Measurements from ENCODE around the gene ZNF710. TPM values are rescaled to one million over a fixed set of nuclear protein-coding genes. Genes with fewer than 3 reads are reported as not detected.

The ZNF710 gene
- total and polyA plus RNA-seq, 8 donors: 7.9 to 35.3 (median 16.1) TPM

DNA sequence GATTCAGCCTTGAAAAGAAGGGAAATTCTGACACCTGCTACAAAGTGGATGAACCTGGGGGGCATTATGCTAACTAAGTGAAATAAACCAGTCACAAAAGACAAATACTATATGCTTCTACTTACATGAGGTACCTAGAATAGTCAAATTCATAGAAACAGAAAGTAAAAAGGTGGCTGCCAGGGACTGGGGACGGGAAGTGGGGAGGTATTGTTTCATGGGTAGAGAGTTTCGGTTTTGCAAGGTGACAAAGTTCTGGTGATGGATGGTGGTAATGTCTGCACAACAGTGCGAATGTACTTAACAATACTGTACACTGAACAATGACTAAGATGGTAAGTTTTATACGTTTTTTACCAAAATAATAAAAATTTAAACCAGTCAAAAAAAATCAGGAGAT is 96.4 kb downstream of the ZNF710 start:
- no peak overlapping the region for H3K4me3 ChIP-seq
- peaks cover 42 to 90% (median 66%) of the 10 kb centered on the region in 4 donors for H3K4me1 ChIP-seq
- H3K36me3 ChIP-seq: no peaks in the 10 kb centered on the region
- 21 to 36% (median 31%) methylated on average over 4 of the region's 4 CpGs for WGBS, 5 donors
- H3K27ac ChIP-seq: peak overlapping the region in 4 of 5 donors; percentile 96 to 98 (median 97)
- TF ChIP-seq, protein P1, sequence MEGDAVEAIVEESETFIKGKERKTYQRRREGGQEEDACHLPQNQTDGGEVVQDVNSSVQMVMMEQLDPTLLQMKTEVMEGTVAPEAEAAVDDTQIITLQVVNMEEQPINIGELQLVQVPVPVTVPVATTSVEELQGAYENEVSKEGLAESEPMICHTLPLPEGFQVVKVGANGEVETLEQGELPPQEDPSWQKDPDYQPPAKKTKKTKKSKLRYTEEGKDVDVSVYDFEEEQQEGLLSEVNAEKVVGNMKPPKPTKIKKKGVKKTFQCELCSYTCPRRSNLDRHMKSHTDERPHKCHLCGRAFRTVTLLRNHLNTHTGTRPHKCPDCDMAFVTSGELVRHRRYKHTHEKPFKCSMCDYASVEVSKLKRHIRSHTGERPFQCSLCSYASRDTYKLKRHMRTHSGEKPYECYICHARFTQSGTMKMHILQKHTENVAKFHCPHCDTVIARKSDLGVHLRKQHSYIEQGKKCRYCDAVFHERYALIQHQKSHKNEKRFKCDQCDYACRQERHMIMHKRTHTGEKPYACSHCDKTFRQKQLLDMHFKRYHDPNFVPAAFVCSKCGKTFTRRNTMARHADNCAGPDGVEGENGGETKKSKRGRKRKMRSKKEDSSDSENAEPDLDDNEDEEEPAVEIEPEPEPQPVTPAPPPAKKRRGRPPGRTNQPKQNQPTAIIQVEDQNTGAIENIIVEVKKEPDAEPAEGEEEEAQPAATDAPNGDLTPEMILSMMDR (IDR thresholded peaks at IDR 0.05): no peak
- TF ChIP-seq EP300 (IDR thresholded peaks at IDR 0.05): no peak
- TF ChIP-seq POLR2AphosphoS5 (IDR thresholded peaks at IDR 0.05): peak in 2 of 3 donors; percentile 11 to 19
- intact Hi-C loops (cut with DNase I; ENCODE audit: low total_unique reads): no loop called here
- no peaks in the 10 kb centered on the region for H3K9me3 ChIP-seq
- peak in 1 of 2 donors; percentile 68 for DNase-seq
- no peaks in the 10 kb centered on the region for H3K27me3 ChIP-seq

DNA sequence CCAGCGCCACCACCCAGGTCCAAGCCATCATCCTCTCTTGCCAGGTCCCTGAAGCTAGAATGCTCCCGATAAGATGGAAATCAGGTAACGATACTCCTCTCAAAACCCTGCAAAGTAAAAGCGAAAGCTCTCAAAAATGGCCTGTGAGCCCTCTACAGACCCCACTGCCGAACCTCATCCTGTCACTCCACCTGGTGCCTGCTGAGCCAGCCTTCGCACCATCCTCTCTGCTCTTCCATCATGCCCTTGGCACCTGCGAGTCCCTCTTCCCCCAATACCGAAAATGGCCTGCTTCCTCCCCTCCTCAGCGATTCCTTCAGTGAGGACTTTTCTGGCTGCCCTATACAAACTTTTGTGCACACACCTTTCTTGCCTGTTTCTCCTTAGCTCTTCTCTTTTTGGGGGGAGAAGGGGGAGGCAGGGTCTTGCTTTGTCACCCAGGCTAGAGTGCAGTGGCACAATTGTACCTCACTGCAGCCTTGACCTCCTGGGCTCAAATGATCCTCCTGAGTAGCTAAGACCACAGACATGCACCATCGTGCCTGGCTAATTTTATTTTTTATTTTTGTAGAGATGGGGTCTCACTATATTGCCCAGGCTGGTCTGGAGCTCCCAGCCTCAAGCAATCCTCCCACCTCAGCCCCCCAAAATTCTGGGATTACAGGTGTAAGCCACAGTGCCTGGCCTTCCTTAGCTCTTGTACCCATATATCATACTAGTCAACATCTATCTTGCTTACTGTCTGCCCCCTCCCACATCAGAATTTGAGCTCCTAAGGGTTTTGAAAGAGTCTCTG is 98.1 kb downstream of the ZNF710 start:
- Histone ChIP-seq H3K27me3 (no peaks in the 10 kb centered on the region), H3K36me3 (no peaks in the 10 kb centered on the region), H3K27ac (peak overlapping the region; percentile 33 to 98 (median 96)), H3K9me3 (no peaks in the 10 kb centered on the region), H3K4me1 (peaks cover 55 to 89% (median 73%) of the 10 kb centered on the region in 4 donors), H3K4me3 (peak overlapping the region in 1 of 4 donors; percentile 1)
- WGBS, 5 donors: 75 to 83% (median 80%) methylated on average over 10 of the region's 10 CpGs
- no peak for DNase-seq
- TF ChIP-seq EP300 (IDR thresholded peaks at IDR 0.05): no peak
- intact Hi-C loops (cut with DNase I; ENCODE audit: low total_unique reads): no loop called here

DNA sequence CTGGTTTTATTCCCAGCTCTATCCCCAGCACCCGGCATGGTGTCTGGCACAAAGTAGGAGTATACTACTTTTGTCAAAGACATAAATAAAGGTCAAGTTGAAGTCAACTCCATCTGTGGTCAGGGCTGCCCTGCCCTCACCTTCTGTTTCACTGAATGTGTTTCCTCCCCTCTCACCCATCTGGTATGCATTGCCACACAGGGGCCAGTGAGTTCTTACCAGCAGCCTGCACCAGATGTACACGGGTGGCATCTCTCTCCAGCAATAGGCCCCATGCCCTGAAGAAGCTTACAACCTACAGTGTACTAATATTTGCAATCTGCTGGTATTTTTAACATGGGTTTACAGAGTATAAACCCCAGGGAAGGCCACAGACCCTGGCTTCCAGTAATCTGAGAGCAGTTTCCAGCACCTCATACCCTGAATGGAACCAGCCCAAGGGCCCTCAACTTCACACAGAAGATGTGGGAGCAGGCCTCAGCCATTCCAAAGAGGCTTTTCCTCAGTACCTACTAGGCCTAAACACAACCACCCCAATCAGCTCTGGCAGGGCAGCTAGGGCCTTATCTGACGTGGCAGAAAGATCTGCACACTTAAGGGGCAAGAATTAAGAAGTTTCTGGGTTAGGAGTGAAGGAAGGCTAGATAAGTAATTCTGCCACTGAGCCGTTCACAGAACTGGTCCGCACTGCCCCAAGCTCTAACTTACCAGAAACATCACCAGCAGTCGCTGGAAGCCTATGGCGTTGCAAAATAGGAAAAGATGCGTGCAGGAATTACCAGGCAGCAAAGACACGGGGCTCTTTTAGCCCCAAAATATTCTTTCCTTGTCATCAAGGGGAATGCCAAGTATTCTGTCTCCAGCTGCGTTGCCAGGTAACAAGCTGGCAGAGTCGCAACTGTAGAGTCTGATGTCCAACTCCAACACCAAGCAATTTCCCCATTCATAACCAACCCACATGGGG is 99.0 kb downstream of the ZNF710 start:
- 16 to 45% (median 31%) methylated on average over 11 of the region's 11 CpGs for WGBS, 5 donors
- Histone ChIP-seq H3K27me3 (no peaks in the 10 kb centered on the region), H3K36me3 (no peaks in the 10 kb centered on the region), H3K4me1 (peaks cover 59 to 85% (median 69%) of the 10 kb centered on the region in 4 donors), H3K4me3 (peak overlapping the region in 3 of 4 donors; percentile 83 to 94 (median 89)), H3K9me3 (no peaks in the 10 kb centered on the region), H3K27ac (peak overlapping the region; percentile 33 to 98 (median 96))
- TF ChIP-seq EP300 (IDR thresholded peaks at IDR 0.05) (no peak), POLR2AphosphoS5 (IDR thresholded peaks at IDR 0.05) (peak in 1 of 3 donors; percentile 10)
- peak; percentile 72 to 79 for DNase-seq
- intact Hi-C loops (cut with DNase I; ENCODE audit: low total_unique reads): no loop called here

DNA sequence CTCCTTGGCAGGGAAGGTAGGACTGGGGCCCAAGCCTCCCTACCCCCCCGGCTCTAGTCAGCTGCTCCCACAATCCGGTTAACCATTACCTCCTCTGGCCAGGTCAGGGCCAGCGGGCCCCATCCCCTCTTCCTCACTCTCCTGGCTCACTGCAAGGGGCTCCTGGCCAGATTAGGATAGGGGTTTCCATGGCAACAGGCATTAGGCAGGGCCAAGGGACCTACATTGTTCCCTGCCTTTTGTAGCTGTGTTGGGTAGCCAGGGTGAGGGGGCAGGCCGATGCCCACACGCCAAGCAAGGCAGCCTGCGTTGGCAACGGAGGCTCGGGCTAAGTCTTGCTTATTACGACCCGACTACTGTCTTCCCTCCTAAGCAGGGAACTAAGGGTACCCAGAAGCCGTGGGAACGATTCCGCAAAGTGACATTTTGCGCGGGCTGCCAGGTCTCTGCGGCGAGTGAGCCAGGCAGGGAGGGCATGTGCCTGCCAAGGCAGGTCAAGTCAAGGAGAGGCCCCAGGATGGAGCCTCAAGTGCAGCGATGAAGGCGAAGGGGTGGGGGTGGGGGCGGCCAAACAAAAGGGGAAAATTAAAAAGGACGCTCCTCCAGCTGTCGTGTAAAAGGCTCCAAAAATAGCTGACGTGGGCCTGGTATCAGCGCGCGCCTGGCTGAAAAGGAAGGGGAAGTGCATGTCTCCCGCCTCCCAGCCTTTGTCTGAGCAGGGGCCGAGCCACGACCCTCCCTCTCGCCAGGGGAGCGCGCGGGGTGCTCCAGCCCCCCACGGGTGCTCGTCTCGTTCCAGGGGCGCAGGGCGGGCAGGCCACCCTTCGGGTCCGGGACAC is 100.2 kb downstream of the ZNF710 start:
- TF ChIP-seq, protein P1 (IDR thresholded peaks at IDR 0.05): no peak
- TF ChIP-seq POLR2AphosphoS5 (IDR thresholded peaks at IDR 0.05) (no peak), POLR2A (IDR thresholded peaks at IDR 0.05) (no peak), EP300 (IDR thresholded peaks at IDR 0.05) (no peak)
- 3 to 11% (median 4%) methylated on average over 26 to 40 of the region's 40 CpGs for WGBS, 5 donors
- Histone ChIP-seq H3K9me3 (no peaks in the 10 kb centered on the region), H3K4me3 (peak overlapping the region; percentile 80 to 94 (median 86)), H3K27ac (peak overlapping the region; percentile 96 to 99 (median 98)), H3K27me3 (no peaks in the 10 kb centered on the region), H3K36me3 (no peaks in the 10 kb centered on the region), H3K4me1 (peaks cover 52 to 83% (median 61%) of the 10 kb centered on the region in 4 donors)
- peak; percentile 55 to 79 for DNase-seq
- intact Hi-C loops (cut with DNase I; ENCODE audit: low total_unique reads): no loop called here
